Fibroblast of lung (primary cell): ENCODE data around the gene ZIC1.
A peak's percentile ranks its signal among the peaks of the same experiment; 100 is the strongest.

Experiments
- CTCF ChIP-seq, 2 donors: IDR thresholded peaks in 1 of 2; conservative IDR thresholded peaks in 1 of 2; 1 replicate in 1 of 2; 2 replicates in 1 of 2; pipeline ENCODE4 v1.5.1; 2011 to 2012; ENCODE audit warnings: low read length in 2 of 2, control low read depth in 1 of 2, inconsistent platforms in 1 of 2, low read depth in 1 of 2, mild to moderate bottlenecking in 1 of 2
- EZH2 ChIP-seq: IDR thresholded peaks from 2 replicates; pipeline ENCODE4 v1.5.1; 2012; ENCODE audit warnings: low read length, control low read depth, mild to moderate bottlenecking; ENCODE audit errors: missing control alignments

GRCh38 chr3:147410526-147411237, 1.5 kb downstream of the ZIC1 start:
- TF ChIP-seq CTCF (conservative IDR thresholded peaks at IDR 0.05 in 1 of 2, IDR thresholded peaks at IDR 0.05 in 1 of 2; ENCODE audit: low read depth in 1 of 2, low read length in 2 of 2) (no peak), EZH2 (peak; percentile 76)
